Measurements from ENCODE around the gene MAGI1.

DNA sequence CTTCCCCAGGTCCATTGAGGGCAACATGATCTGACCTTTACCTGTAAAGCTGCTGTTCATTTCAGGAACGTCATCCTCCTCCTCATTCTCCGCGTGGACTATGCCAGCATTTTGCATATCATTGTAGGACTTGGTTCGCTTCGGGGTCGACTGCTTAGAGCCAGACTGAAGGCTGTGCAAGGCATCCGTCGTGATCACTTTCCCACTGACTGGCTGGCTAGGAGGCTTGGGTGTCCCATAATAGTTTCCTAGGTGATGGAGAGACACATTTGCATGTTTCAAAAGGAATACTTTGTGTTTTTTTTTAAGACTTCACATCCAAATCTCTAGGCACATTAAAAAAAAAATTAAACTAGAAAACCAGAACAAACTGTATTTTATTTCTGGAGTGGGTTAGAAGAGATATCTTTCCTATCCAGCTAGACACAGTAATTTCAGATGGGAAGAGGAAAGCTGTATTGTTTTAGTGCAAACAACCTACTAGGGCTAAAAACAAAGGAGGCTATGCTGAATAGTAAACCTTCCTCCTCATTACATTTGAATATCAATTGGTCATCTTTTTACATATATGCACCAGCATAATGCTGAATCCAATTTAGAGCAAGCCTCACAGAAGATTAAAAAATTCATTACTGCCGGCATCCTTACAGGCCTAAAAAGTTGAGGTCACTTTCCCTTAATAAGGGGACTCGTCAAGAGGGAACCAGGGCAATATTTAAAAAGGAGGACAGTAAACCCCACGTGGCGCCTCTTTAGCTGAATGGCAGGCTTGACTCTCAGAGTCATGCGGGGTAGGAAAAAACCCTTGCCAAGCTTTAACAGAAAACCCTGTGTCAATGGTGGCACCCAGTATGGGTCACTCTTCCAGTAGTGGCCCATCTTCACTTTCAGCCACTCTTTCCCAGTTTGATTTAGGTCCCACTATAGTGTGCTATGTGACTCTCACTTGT is 559.9 kb downstream of the MAGI1 start:
- TF ChIP-seq, protein P1, sequence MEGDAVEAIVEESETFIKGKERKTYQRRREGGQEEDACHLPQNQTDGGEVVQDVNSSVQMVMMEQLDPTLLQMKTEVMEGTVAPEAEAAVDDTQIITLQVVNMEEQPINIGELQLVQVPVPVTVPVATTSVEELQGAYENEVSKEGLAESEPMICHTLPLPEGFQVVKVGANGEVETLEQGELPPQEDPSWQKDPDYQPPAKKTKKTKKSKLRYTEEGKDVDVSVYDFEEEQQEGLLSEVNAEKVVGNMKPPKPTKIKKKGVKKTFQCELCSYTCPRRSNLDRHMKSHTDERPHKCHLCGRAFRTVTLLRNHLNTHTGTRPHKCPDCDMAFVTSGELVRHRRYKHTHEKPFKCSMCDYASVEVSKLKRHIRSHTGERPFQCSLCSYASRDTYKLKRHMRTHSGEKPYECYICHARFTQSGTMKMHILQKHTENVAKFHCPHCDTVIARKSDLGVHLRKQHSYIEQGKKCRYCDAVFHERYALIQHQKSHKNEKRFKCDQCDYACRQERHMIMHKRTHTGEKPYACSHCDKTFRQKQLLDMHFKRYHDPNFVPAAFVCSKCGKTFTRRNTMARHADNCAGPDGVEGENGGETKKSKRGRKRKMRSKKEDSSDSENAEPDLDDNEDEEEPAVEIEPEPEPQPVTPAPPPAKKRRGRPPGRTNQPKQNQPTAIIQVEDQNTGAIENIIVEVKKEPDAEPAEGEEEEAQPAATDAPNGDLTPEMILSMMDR (IDR thresholded peaks at IDR 0.05 in 8 of 11, conservative IDR thresholded peaks at IDR 0.05 in 3 of 11) = no peak
- no peak for TF ChIP-seq POLR2A (IDR thresholded peaks at IDR 0.05)
